Calu3 (cell line): ENCODE measurements around the gene MS4A12. TPM values are rescaled to one million over a fixed set of nuclear protein-coding genes. Genes with fewer than 3 reads are reported as not detected.
"Not testable (repeated sequence)": the region's sequence is repeated elsewhere in the genome, so short reads cannot be mapped to it uniquely, and the experiment has no call there.

Source experiments
- BruUV-seq: library from RNA; stranded (reverse); fragments of 400-500 nt; replicated peaks from 2 replicates; lab custom pipeline; 2021; lab: Mats Ljungman, UMichigan
- CTCF ChIA-PET: fragments of 300-600 bp; sonication (Branson Sonifier 250); formaldehyde crosslinking; loops from one replicate; lab custom pipeline; 2022; ENCODE audit warnings: antibody characterized with exemption; lab: Charles Lee
- DNase-seq: peaks from one replicate; pipeline ENCODE4 v3.0.0; 2022
- H3K27ac Mint-ChIP-seq: one replicate; pipeline ENCODE4 v1.8.0; 2022; ENCODE audit warnings: mixed read lengths; ENCODE audit not compliant: unreplicated experiment
- H3K27me3 Mint-ChIP-seq: one replicate; pipeline ENCODE4 v1.8.0; 2022; ENCODE audit warnings: mixed read lengths; ENCODE audit not compliant: unreplicated experiment
- H3K36me3 Mint-ChIP-seq: one replicate; pipeline ENCODE4 v1.8.0; 2022; ENCODE audit warnings: mild to moderate bottlenecking, moderate library complexity, mixed read lengths; ENCODE audit not compliant: insufficient read depth, unreplicated experiment
- H3K4me1 Mint-ChIP-seq: one replicate; pipeline ENCODE4 v1.8.0; 2022; ENCODE audit warnings: mild to moderate bottlenecking, low read depth, mixed read lengths; ENCODE audit not compliant: unreplicated experiment
- H3K4me3 Mint-ChIP-seq: one replicate; pipeline ENCODE4 v1.8.0; 2022; ENCODE audit warnings: mild to moderate bottlenecking, low read depth, moderate library complexity, mixed read lengths; ENCODE audit not compliant: unreplicated experiment
- H3K9me3 Mint-ChIP-seq: one replicate; pipeline ENCODE4 v1.8.0; 2022; ENCODE audit warnings: low read depth, mixed read lengths; ENCODE audit not compliant: unreplicated experiment
- intact Hi-C: fragments of 100-400 bp; cut with micrococcal nuclease; formaldehyde crosslinking; loops from one replicate; pipeline ENCODE4 v1.10.0; 2022; ENCODE audit not compliant: unreplicated experiment
- total RNA-seq: library from RNA; stranded (reverse); gene quantifications from 2 replicates; pipeline ENCODE4 v1.2.3, GENCODE V29; 2022
- TF ChIP-seq, protein P1 (sequence below): fragments of 200-600 bp; IDR thresholded peaks from one replicate; pipeline ENCODE4 v1.8.0; 2022; ENCODE audit warnings: antibody characterized with exemption; ENCODE audit not compliant: unreplicated experiment

MS4A12 gene
- total RNA-seq, 1 experiment from 2014 or later = not detected

GRCh38 chr11:60502221-60502775 is 9.7 kb downstream of the MS4A12 start:
- Mint-ChIP-seq H3K4me1 (no peaks in the 10 kb centered on the region), H3K36me3 (no peaks in the 10 kb centered on the region), H3K27me3 (peaks cover 8% of the 10 kb centered on the region), H3K27ac (no peak overlapping the region), H3K9me3 (no peaks in the 10 kb centered on the region), H3K4me3 (no peak overlapping the region)
- CTCF ChIA-PET = interaction anchor here (1.2 kb wide), 1 partner anchor 19 kb away, joined by 3 read pairs; no protein-coding TSS in a partner anchor
- TF ChIP-seq, protein P1, sequence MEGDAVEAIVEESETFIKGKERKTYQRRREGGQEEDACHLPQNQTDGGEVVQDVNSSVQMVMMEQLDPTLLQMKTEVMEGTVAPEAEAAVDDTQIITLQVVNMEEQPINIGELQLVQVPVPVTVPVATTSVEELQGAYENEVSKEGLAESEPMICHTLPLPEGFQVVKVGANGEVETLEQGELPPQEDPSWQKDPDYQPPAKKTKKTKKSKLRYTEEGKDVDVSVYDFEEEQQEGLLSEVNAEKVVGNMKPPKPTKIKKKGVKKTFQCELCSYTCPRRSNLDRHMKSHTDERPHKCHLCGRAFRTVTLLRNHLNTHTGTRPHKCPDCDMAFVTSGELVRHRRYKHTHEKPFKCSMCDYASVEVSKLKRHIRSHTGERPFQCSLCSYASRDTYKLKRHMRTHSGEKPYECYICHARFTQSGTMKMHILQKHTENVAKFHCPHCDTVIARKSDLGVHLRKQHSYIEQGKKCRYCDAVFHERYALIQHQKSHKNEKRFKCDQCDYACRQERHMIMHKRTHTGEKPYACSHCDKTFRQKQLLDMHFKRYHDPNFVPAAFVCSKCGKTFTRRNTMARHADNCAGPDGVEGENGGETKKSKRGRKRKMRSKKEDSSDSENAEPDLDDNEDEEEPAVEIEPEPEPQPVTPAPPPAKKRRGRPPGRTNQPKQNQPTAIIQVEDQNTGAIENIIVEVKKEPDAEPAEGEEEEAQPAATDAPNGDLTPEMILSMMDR = no peak
- no peak for DNase-seq
- no TSS peak for BruUV-seq
- intact Hi-C loops = no loop called here

DNA sequence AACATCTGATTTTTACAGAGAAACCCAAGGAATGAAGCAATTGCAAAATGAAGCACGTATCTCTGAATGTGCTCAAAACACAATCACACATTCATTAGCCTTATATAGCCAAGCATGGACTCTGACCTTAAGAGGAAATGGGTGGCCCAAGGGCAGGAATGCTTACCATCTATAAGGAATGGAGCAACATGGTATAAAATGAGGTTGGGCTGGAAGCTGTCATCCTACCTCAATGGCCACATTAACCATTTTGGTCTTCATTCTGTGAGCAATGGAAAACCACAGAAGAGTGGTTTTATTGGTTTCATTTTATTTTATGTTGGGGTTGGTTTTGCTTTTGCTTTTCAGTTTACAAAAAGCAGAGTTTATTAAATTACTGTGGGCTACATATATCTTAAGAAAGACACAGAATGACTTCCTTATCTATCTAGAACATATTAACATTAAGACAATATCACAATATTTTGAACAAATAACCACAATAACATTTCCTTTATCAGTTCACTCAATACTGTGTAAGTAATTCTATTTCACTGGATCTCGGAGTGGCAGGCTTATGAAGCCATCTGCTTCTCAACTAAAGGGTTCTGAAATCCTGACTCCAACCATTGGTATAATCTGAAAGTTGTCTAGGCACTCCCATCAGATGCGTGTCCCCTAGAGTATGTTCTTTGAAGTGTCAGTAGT is 11.8 kb downstream of the MS4A12 start:
- Mint-ChIP-seq H3K9me3 (no peaks in the 10 kb centered on the region), H3K4me3 (no peak overlapping the region), H3K27ac (no peak overlapping the region), H3K36me3 (no peaks in the 10 kb centered on the region), H3K4me1 (no peaks in the 10 kb centered on the region), H3K27me3 (no peaks in the 10 kb centered on the region)
- TF ChIP-seq, protein P1 = no peak
- intact Hi-C loops = no loop called here
- BruUV-seq = no TSS peak
- CTCF ChIA-PET = no interaction called here
- no peak for DNase-seq

GRCh38 chr11:60509609-60510008 is 17.0 kb downstream of the MS4A12 start:
- H3K4me1 Mint-ChIP-seq, H3K27me3 Mint-ChIP-seq, H3K36me3 Mint-ChIP-seq, H3K9me3 Mint-ChIP-seq, H3K4me3 Mint-ChIP-seq, DNase-seq, BruUV-seq, H3K27ac Mint-ChIP-seq, CTCF ChIA-PET, intact Hi-C loops: not testable (repeated sequence)

DNA sequence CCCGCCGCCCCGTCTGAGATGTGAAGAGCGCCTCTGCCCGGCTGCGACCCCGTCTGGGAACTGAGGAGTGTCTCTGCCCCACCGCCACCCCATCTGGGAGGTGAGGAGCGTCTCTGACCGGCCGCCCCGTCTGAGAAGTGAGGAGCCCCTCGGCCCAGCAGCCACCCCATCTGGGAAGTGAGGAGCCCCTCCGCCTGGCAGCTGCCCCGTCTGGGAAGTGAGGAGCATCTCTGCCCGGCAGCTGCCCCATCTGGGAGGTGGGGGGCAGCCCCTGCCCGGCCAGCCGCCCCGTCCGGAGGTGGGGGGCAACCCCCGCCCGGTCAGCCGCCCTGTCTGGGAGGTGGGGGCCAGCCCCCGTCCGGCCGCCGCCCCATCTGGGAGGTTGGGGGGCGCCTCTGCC is 17.6 kb downstream of the MS4A12 start:
- H3K4me3 Mint-ChIP-seq, H3K27me3 Mint-ChIP-seq: not testable (repeated sequence)

DNA sequence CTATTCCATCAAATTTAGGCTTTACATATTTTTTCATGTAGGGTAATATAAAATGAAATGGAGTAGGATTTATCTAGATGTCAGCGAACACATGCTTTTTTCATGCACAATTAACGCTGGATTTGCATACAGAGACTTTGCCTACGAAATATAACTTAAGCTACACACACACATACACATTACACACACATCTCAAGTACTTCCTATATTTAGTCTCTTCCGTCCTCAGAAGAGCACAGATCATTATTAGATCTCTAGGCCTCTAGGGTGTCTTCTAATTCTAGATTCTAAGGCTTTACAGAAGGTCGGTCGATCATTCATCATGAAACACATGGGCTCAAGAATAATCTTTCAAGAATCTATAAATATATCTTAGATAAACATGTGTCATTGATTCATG is 18.8 kb downstream of the MS4A12 start:
- Mint-ChIP-seq H3K27me3 (no peaks in the 10 kb centered on the region), H3K27ac (no peak overlapping the region), H3K36me3 (no peaks in the 10 kb centered on the region), H3K4me3 (no peak overlapping the region), H3K4me1 (no peaks in the 10 kb centered on the region), H3K9me3 (peaks cover 3% of the 10 kb centered on the region)
- no TSS peak for BruUV-seq
- CTCF ChIA-PET = no interaction called here
- intact Hi-C loops = no loop called here
- TF ChIP-seq, protein P1 = no peak
- DNase-seq = no peak

More for the DNA sequence above, 17.6 kb downstream of the MS4A12 start:
- H3K36me3 Mint-ChIP-seq, H3K9me3 Mint-ChIP-seq, BruUV-seq, intact Hi-C loops, H3K4me1 Mint-ChIP-seq, DNase-seq, H3K27ac Mint-ChIP-seq, CTCF ChIA-PET: not testable (repeated sequence)
